Dendritic cell treated with granulocyte-macrophage colony-stimulating factor and Interleukin-4, amounts not matched to agents 40 ng/mL and 50 ng/mL, for 4 days (primary cell): ENCODE data around the gene XPNPEP1.

Experiments
- H3K27ac Mint-ChIP-seq: one replicate; pipeline ENCODE4 v1.8.0; 2022; ENCODE audit warnings: mild to moderate bottlenecking, mixed read lengths
- H3K27me3 Mint-ChIP-seq: one replicate; pipeline ENCODE4 v1.8.0; 2022; ENCODE audit warnings: mild to moderate bottlenecking, mixed read lengths
- H3K36me3 Mint-ChIP-seq: one replicate; pipeline ENCODE4 v1.8.0; 2022; ENCODE audit warnings: low read depth, mixed read lengths
- H3K4me1 Mint-ChIP-seq: one replicate; pipeline ENCODE4 v1.8.0; 2022; ENCODE audit warnings: low read depth, mixed read lengths
- H3K4me3 Mint-ChIP-seq: one replicate; pipeline ENCODE4 v1.8.0; 2022; ENCODE audit warnings: mild to moderate bottlenecking, moderate library complexity, mixed read lengths
- H3K9me3 Mint-ChIP-seq: one replicate; pipeline ENCODE4 v1.8.0; 2022; ENCODE audit warnings: mixed read lengths
- intact Hi-C: fragments of 100-400 bp; cut with micrococcal nuclease; formaldehyde crosslinking; loops from one replicate; pipeline ENCODE4 v1.15.0; 2022

XPNPEP1 gene

DNA sequence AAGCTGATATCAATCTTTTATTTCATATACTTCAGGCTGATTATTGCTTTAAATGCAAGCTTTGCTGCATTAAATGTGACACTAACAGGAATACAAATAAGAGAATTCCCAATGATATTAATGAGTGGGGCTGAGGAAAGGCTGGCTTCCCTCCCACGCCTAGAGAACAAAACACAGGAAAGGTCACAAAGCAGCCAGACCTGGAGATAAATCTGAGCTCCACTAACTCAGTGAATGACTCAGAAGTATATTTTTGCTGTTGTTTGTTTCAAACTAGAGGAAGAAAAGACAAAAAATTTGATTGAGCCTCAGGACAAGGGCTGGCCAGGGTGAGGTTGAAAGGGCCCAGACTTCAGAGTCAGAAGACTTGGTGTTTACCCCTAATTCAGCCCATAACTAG, 88.1 kb downstream of the XPNPEP1 start:
- peaks cover 13% of the 10 kb centered on the region for H3K9me3 Mint-ChIP-seq
- no peak overlapping the region for H3K27ac Mint-ChIP-seq
- H3K4me1 Mint-ChIP-seq: no peaks in the 10 kb centered on the region
- no peaks in the 10 kb centered on the region for H3K36me3 Mint-ChIP-seq
- no peak overlapping the region for H3K4me3 Mint-ChIP-seq
- intact Hi-C loops: no loop called here
- H3K27me3 Mint-ChIP-seq: peaks cover 4% of the 10 kb centered on the region

DNA sequence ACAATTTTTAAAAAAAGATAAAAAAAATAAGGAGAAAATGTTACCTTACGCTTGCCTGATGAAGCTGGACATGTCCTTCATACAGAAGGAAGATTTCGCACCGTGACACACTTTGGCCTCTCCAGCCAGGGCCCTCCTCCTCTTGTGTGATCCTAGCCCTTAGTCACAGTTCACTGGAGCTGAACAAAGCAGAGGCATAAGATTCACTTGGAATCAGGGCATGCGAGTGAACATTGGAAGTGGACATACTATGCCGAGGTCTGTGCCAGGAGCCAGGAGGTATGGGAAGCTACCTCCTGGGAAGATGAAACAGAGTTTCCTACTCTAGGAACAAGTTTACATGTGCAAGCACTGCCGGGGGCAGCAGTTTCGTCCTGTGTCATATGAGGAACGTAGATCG, 91.5 kb downstream of the XPNPEP1 start:
- Mint-ChIP-seq H3K27ac (no peak overlapping the region), H3K4me1 (no peaks in the 10 kb centered on the region), H3K27me3 (peaks cover 4% of the 10 kb centered on the region), H3K36me3 (no peaks in the 10 kb centered on the region), H3K9me3 (peaks cover 13% of the 10 kb centered on the region), H3K4me3 (no peak overlapping the region)
- intact Hi-C loops: no loop called here

DNA sequence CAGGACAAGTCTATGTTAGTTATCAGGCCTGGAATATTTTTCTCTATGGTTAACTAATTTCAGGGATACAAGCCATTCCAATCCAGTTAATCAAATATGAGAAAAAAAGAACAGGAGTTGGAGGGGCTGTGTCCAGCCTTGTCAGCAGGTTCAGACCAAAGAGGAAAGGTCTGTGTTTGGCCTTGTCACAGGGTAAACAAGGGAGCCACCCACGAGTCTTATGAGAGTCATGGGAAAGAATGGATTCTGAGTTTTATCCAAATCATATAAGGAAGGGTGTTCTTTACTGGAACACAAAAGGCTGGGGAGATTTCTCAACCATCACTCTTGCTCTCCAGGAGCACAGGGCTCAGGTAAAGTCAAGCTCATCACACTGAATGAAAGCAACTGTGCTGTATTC, 99.1 kb downstream of the XPNPEP1 start:
- Mint-ChIP-seq H3K27me3 (no peaks in the 10 kb centered on the region), H3K9me3 (no peaks in the 10 kb centered on the region), H3K4me1 (no peaks in the 10 kb centered on the region), H3K36me3 (no peaks in the 10 kb centered on the region), H3K27ac (no peak overlapping the region), H3K4me3 (no peak overlapping the region)
- intact Hi-C loops: no loop called here

DNA sequence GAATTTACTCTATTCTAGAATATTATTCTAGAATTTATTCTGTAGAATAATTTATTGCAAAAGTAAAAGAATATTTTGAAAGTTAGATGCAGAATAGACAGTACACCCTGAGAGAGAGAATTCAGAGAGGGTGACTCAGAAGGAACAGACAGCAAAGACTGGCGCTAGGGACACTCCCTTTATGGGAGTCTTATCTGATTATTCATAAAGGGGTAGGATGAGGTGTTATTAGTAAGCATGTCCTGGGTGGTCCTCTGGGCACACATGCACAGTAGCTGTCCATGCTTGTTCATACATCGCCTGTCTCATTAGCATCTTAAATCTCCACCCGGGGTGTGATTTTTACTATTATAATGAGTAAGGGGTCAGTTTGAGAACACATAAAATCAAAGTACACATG, 100.1 kb downstream of the XPNPEP1 start:
- Mint-ChIP-seq H3K27ac (no peak overlapping the region), H3K36me3 (no peaks in the 10 kb centered on the region), H3K4me1 (no peaks in the 10 kb centered on the region), H3K9me3 (no peaks in the 10 kb centered on the region), H3K4me3 (no peak overlapping the region), H3K27me3 (no peaks in the 10 kb centered on the region)
- intact Hi-C loops: no loop called here

DNA sequence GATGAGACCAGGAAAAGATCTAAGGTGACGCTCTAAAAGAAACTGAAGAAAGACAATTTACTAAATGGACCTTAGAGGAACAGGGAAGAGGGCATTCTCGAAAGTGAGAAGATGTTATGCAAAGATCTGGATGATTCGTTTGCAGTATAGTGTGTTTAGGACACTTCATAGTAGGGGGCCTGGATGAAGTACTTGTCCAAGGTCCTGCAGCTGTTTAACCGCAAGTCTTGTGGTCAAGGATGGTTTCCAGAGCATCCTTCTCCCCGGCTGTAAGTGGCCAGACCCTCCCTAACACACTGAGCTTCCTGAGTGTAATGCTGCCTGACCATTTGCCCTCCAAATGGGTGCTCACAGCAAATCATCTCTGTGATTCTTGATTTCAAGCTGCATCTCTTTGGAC, 101.6 kb downstream of the XPNPEP1 start:
- H3K36me3 Mint-ChIP-seq: no peaks in the 10 kb centered on the region
- intact Hi-C loops: no loop called here
- H3K27ac Mint-ChIP-seq: no peak overlapping the region
- no peaks in the 10 kb centered on the region for H3K9me3 Mint-ChIP-seq
- H3K4me3 Mint-ChIP-seq: no peak overlapping the region
- no peaks in the 10 kb centered on the region for H3K27me3 Mint-ChIP-seq
- H3K4me1 Mint-ChIP-seq: no peaks in the 10 kb centered on the region

DNA sequence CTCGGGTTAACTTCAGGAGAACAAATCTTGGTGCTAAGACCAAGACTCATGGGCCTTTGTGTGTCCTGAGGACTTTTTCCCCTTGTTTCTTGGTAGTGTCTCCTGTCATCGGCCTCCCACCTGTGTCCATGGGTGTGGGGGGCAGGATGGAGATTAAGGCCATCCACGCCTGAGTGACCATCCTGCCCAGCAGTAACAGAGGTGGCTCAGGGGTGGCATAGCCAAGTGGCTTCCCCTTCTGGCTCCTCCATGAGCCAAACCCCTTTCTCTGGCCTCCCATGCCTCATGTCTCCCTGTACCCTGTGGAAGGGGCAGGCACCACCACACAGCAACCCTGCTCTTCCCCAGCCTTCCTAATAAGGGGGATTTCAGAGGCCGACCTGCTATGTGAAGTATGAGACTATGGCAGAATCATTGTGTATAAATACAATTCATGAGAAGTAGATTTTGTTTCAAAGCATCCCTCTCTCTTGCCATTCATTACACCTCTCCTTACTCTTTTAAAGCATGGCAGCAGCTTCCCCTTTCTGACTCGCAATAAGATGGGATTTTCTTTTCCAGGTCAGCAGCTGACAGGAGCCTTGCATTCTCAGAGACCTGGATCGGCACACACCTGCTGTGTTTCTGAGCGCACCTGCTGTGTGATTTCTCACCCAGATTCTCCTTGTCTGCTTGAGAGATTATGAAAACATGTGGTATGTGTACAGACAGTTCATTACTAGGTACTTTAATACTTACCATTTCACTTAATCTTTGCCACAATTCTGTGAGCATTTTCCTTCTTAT, 102.5 kb downstream of the XPNPEP1 start:
- intact Hi-C loops: no loop called here
- no peaks in the 10 kb centered on the region for H3K36me3 Mint-ChIP-seq
- no peaks in the 10 kb centered on the region for H3K4me1 Mint-ChIP-seq
- H3K9me3 Mint-ChIP-seq: no peaks in the 10 kb centered on the region
- no peaks in the 10 kb centered on the region for H3K27me3 Mint-ChIP-seq
- no peak overlapping the region for H3K27ac Mint-ChIP-seq
- H3K4me3 Mint-ChIP-seq: no peak overlapping the region

DNA sequence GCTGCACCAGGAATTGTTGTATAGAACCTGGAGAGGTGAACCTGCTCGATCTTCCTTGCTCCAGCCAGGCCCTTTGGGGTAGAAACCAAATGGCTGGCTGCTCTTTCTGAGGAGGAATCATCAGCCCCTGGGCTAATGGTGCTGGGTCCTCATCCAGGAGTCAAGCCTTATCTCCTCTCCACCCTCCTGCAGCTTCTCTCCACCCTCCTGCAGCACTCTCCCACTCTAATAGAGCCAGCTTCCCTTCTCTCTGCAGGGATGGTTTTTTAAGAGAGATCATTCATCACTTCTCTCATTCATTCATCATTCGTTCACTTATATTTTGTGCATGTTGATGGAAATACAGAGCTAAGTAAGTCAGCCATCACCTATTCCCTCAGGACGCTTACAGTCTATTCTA, 103.5 kb downstream of the XPNPEP1 start:
- Mint-ChIP-seq H3K27ac (no peak overlapping the region), H3K36me3 (no peaks in the 10 kb centered on the region), H3K4me1 (no peaks in the 10 kb centered on the region), H3K27me3 (no peaks in the 10 kb centered on the region), H3K4me3 (no peak overlapping the region), H3K9me3 (no peaks in the 10 kb centered on the region)
- intact Hi-C loops: no loop called here
